Colonic mucosa (tissue), 4 donors: Measurements from ENCODE around the gene FNDC1. TPM values are rescaled to one million over a fixed set of nuclear protein-coding genes. Genes with fewer than 3 reads are reported as not detected.

Experiments
- DNase-seq: peaks from one replicate; pipeline ENCODE4 v3.0.0-alpha.2; 2020
- H3K27ac ChIP-seq: fragments of 200-600 bp; one replicate; pipeline ENCODE4 v1.8.0; 2021
- H3K27me3 ChIP-seq: fragments of 200-600 bp; one replicate; pipeline ENCODE4 v1.8.0; 2021
- H3K36me3 ChIP-seq: fragments of 200-600 bp; one replicate; pipeline ENCODE4 v1.8.0; 2021
- H3K4me1 ChIP-seq: fragments of 200-600 bp; one replicate; pipeline ENCODE4 v1.8.0; 2021; ENCODE audit warnings: mild to moderate bottlenecking
- H3K4me3 ChIP-seq: fragments of 200-600 bp; one replicate; pipeline ENCODE4 v1.8.0; 2021
- H3K9ac ChIP-seq, 2 donors: one replicate each; pipeline ENCODE4 v1.7.0; 2013; ENCODE audit warnings: control low read depth in 2 of 2, low read depth in 2 of 2, low read length in 2 of 2
- H3K9me3 ChIP-seq: fragments of 200-600 bp; one replicate; pipeline ENCODE4 v1.8.0; 2021
- intact Hi-C: fragments of 100-400 bp; cut with DNase I; formaldehyde crosslinking; loops from one replicate; pipeline ENCODE4 v1.14.1; 2022
- total RNA-seq, 2 donors: library from RNA; stranded (reverse); fragmentation: NEBNext Ultra II Directional in 1 of 2; extraction: Animal tissue kit (Norgen Biotek cat#: 25700) in 1 of 2; gene quantifications; one replicate each; pipeline ENCODE4 v1.2.1, GENCODE V29; 2021
- TF ChIP-seq, protein P1 (sequence below): fragments of 200-600 bp; IDR thresholded peaks from one replicate; pipeline ENCODE4 v1.8.0; 2022; ENCODE audit warnings: antibody characterized with exemption, mild to moderate bottlenecking
- donor health status: healthy.
- donor health status: DM: no; HTN: no; CAD: no.
- donor health status: DM: no; HTN: no; CAD: no.

Gene FNDC1
- total RNA-seq, 2 donors from 2014 or later: 0.05 to 1.1 TPM

GRCh38 chr6:159203304-159204005 lies 34.3 kb downstream of the FNDC1 start:
- no peak overlapping the region for H3K27ac ChIP-seq

DNA sequence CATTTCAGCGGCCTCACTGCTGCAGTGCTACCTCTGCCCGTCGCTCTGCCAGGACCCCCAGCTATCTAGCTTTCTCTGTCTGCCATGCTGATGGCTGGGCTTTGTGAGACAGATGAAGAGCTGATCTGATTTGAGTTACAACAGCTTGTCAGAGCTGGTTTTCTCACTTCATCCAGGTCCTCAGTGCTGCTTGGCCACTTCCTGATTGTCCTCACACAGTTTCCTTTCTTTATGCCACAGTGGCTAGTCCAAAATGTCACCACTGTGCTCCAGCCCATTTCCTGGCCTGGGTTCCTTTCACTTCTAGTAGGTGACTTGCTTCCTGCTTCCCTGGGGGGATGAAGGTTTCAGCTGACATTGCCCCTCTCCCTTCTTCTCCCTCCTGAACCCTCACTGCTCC lies 35.4 kb downstream of the FNDC1 start:
- Histone ChIP-seq H3K27ac (no peak overlapping the region), H3K4me1 (no peaks in the 10 kb centered on the region), H3K9ac (no peak overlapping the region), H3K9me3 (no peaks in the 10 kb centered on the region), H3K4me3 (no peak overlapping the region), H3K27me3 (no peaks in the 10 kb centered on the region), H3K36me3 (no peaks in the 10 kb centered on the region)
- DNase-seq: no peak
- TF ChIP-seq, protein P1, sequence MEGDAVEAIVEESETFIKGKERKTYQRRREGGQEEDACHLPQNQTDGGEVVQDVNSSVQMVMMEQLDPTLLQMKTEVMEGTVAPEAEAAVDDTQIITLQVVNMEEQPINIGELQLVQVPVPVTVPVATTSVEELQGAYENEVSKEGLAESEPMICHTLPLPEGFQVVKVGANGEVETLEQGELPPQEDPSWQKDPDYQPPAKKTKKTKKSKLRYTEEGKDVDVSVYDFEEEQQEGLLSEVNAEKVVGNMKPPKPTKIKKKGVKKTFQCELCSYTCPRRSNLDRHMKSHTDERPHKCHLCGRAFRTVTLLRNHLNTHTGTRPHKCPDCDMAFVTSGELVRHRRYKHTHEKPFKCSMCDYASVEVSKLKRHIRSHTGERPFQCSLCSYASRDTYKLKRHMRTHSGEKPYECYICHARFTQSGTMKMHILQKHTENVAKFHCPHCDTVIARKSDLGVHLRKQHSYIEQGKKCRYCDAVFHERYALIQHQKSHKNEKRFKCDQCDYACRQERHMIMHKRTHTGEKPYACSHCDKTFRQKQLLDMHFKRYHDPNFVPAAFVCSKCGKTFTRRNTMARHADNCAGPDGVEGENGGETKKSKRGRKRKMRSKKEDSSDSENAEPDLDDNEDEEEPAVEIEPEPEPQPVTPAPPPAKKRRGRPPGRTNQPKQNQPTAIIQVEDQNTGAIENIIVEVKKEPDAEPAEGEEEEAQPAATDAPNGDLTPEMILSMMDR: no peak
- intact Hi-C loops: no loop called here

More at GRCh38 chr6:159203304-159204005, 34.3 kb downstream of the FNDC1 start:
- no peaks in the 10 kb centered on the region for H3K4me1 ChIP-seq
- no peak overlapping the region for H3K4me3 ChIP-seq
- H3K9ac ChIP-seq: no peak overlapping the region
- H3K9me3 ChIP-seq: no peaks in the 10 kb centered on the region
- no peak for DNase-seq
- H3K36me3 ChIP-seq: no peaks in the 10 kb centered on the region
- TF ChIP-seq, protein P1: no peak
- intact Hi-C loops: no loop called here
- no peaks in the 10 kb centered on the region for H3K27me3 ChIP-seq

GRCh38 chr6:159212028-159212427 lies 42.8 kb downstream of the FNDC1 start:
- Histone ChIP-seq H3K9me3 (no peaks in the 10 kb centered on the region), H3K27ac (no peak overlapping the region), H3K4me1 (no peaks in the 10 kb centered on the region), H3K9ac (no peak overlapping the region), H3K36me3 (no peaks in the 10 kb centered on the region), H3K4me3 (no peak overlapping the region), H3K27me3 (no peaks in the 10 kb centered on the region)
- TF ChIP-seq, protein P1: no peak
- intact Hi-C loops: no loop called here
- DNase-seq: no peak

- Histone ChIP-seq H3K4me1 (no peaks in the 10 kb centered on the region), H3K4me3 (no peak overlapping the region), H3K36me3 (no peaks in the 10 kb centered on the region), H3K9me3 (no peaks in the 10 kb centered on the region), H3K27me3 (no peaks in the 10 kb centered on the region), H3K9ac (no peak overlapping the region), H3K27ac (no peak overlapping the region)
- no peak for DNase-seq
- intact Hi-C loops: no loop called here
- TF ChIP-seq, protein P1: no peak
Observed at GRCh38 chr6:159212525-159213280, 43.5 kb downstream of the FNDC1 start.

DNA sequence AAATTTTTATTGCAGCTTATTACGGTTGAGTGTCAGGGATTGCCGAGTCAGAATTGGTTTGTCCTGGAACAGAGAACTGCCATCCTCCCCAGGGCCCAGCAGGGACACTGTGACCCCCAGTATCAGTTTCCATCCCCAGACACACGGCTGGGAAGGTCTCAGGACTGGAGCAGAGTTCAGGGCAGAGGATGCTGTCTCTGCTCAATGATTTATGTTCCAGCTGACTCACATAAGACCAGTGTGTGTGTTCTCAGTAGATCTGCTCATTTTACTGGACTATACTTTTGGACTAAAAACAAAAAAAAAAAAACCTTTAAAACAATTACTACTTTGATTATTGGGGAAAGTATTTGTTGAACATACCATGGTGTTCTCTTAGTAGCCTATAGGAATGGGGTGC lies 44.2 kb downstream of the FNDC1 start:
- H3K27ac ChIP-seq: no peak overlapping the region
- TF ChIP-seq, protein P1: no peak
- H3K9ac ChIP-seq: no peak overlapping the region
- no peaks in the 10 kb centered on the region for H3K36me3 ChIP-seq
- no peak for DNase-seq
- no peak overlapping the region for H3K4me3 ChIP-seq
- H3K27me3 ChIP-seq: no peaks in the 10 kb centered on the region
- no peaks in the 10 kb centered on the region for H3K9me3 ChIP-seq
- H3K4me1 ChIP-seq: no peaks in the 10 kb centered on the region
- intact Hi-C loops: no loop called here
